Stimulated activated CD8-positive, alpha-beta memory T cell treated with anti-CD3 and anti-CD28 coated beads, Interleukin-7, amount 100 ng/mL, for 24 hours (primary cell): ENCODE data around the gene CMIP.
"Not testable (repeated sequence)": the region's sequence is repeated elsewhere in the genome, so short reads cannot be mapped to it uniquely, and the experiment has no call there.

Experiments used
- DNase-seq: peaks from one replicate; pipeline ENCODE4 v3.0.0-alpha.2; 2020; ENCODE audit warnings: low read depth

The CMIP gene

DNA sequence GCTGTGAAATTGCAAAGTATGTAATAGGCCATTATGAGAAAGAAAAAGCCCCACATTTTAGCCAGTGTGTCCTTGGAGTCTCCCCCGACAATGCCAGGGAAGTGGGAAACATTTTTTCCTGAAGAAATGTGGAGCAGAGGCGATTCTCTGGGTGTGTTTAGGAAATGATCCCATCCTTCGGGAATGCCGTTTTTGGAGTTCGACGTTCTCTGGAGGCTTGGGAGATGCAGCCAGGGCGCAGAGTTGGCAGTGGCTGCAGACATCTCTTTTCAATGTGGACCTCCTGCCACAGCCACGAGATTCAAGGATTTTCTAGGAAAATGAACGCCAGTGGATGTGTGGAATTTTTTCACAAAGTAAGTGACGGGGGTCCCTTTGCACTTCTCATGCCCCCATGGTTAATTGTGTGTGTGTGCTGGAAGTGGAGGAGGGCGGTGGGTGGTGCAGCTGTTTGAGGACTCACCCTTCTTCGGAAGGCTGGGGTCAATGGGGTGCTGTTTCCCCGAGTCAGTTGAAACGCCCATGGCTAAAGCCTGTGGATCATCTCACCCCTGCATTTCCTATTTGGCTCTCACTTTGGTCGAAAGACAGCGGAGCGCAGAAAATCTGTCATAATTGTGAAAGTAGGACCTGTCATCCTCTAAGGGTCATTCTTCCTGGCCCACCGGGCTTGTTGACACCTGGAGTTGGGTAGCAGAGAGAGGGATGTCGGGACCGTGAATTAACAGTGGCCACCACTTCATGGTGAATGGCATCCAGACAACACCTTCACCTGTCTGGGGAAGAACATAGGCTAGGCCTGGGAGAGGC lies 73.2 kb downstream of the CMIP start:
- DNase-seq: no peak

DNA sequence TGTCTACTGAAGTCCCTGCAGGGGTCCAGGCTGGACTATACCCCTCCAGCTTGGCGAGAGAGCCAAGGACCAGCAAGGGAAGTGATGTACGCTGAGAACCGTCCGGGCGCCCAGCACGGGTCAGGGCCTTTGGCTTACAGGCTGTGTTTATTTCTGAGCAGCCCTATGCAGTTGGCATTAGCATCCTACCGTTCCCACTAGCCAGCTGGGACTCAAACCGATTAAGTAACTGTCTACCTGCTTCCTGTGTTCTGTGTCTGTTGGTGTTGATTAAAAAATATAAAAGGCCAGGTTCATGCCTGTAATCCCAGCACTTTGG lies 73.8 kb downstream of the CMIP start:
- no peak for DNase-seq

GRCh38 chr16:81519301-81520150 lies 74.9 kb downstream of the CMIP start:
- no peak for DNase-seq

DNA sequence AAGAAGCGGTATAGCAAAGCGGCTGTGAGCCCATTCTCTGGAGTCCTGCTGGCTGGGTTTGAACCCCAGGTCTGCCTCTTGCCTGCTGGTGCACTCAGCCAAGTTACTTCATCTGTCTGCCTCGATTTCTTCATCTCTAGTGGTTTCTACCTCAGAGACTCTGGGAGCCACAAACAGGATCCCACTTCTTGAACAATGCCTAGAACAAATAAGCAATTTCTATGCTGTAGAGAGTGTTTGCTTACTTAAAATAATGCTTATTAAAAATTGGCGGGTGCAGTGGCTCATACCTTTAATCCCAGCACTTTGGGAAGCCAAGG lies 75.5 kb downstream of the CMIP start:
- no peak for DNase-seq

DNA sequence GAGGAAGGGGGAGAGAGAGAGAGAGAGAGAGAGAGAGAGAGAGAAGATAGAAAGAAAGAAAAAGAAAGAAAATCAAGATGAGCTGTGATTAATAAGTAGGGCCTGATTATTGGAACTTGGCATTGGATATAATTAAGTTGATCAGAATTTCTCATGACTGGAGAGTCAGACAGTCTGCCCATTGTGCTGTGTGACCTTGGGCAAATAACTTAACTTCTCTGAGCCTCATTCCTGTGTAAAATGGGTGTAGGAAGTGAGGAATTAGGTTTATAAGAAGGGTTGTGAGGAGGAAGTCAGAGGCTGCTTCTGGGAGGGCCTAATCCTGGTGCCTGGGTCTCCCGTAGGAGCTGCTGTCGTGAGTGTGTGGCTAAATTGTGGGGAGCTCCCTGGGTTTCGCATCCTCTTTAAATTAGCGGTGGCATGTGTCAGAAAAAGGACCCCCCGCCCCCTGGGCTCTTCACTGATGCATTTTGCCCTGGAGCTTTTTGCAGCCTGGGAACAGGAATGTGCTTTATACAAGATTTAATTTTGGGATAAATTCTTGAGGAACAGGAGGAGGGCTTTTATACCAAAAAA lies 76.0 kb downstream of the CMIP start:
- no peak for DNase-seq

- DNase-seq: peak; percentile 50
Measured at GRCh38 chr16:81521141-81521626, 76.6 kb downstream of the CMIP start.

DNA sequence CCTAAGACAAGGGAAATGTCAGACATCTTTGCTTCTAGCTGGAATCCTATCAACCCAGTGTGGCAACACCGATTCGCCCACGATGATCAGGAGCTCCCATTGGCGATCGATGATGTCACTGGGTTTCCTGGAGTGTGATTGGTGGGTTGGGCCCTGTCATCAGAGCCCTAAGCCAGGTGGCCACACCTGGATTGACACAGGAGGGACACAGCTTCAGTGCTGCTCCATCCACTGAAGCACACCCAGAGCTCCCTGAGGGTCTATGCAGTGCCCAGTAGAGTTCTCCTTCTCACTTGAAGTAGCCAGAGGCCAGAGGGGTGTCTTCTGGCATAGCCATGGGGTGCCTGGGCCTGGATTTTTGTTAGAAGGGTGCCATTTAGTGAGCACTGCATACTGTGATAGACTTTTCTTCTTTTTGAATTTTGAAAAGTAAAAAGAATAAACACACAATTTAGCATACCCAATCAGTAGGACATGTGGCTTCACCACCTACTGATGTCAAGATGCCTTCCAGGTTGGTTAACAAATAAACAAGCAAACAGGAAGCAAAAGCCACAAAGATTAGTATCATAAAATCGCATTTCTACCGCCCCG lies 77.6 kb downstream of the CMIP start:
- no peak for DNase-seq

DNA sequence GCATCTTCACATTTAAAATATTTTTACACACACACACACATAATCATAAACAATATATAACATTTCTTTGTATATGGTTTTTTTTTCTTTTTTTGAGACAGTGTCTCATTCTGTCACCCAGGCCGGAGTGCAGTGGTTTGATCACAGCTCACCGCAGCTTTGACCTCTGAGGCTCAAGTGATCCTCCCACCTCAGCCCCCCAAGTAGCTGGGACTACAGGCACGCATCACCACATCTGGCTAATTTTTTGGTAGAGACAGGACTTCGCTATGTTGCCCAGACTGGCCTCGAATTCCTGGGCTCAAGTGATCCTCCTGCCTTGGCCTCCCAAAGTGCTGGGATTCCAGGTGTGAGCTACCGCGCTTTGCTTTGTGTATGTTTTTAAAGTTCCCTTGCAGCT lies 78.2 kb downstream of the CMIP start:
- DNase-seq: not testable (repeated sequence)

GRCh38 chr16:81523387-81524115 lies 78.9 kb downstream of the CMIP start:
- no peak for DNase-seq

- no peak for DNase-seq
Measured at GRCh38 chr16:81524382-81524781, 79.8 kb downstream of the CMIP start.

- DNase-seq: not testable (repeated sequence)
Measured at GRCh38 chr16:81524885-81525284, 80.3 kb downstream of the CMIP start.

DNA sequence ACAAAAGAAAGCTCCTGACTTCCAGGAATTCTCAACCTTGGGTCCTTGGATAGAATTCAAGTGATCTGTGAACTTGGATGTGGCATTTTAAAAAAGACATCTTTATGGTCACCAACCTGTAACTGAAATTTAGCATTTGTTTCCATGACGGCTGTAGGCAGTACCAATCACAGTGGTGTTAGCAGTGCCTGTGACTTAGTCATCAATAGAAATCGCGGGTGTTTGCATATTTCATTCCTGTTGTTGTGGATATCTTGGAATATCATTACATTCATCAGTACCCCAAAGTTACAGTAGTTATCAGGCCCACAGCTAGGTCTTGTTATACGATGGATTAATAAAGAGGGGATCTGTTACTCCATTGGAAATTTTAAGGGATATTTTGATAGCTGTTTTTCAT lies 81.6 kb downstream of the CMIP start:
- DNase-seq: no peak

DNA sequence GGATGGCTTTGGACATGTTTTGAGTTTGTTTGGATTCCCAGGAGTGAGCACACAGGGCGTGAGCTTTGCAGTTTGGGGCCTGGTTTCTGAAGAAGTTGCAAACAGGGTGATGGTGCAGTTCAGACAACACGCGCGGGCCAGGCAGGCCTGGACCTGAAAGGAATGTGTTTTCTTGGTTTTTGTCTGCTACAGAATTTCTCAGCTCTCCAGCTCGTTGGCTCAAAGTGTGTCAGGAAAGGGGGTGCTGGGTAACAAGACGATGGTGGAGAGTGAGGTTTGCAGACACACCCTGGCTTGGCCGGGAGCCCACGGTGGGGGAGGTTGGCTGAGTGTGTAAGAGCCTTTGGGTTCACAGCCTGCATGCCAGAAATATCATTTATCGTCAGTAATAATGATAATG lies 82.3 kb downstream of the CMIP start:
- DNase-seq: no peak

DNA sequence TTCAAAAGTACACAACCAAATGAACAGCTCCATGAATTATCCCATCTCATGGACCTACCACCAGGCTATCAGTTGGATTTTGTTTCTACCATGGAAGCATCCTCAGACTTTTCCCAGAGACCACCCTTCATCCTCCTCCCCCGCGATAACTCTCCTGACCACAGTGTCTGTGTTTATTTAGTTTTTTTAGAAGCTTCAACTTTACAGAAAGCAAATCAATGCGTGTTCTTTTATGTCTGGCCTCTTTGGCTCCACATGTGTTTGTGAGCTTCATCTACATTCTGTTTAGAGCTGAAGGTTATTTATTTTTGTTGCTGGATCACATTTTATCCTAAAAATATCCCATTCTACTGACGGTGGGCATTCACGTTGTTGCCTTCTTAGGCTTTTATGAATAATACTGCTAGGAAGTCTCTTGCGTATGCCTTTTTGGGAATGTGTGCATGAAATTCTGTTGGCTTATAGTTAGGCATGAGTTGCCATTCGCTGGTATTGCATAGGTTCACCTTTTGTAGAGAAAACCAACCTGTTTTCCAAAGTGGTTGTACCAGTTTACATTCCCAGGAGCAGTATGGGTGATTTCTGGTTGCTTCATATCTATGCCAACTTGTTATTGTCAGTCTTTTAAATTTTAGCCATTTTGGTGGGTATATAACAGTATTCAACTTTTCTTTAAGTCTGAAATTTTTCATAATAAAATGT lies 83.0 kb downstream of the CMIP start:
- DNase-seq: no peak

DNA sequence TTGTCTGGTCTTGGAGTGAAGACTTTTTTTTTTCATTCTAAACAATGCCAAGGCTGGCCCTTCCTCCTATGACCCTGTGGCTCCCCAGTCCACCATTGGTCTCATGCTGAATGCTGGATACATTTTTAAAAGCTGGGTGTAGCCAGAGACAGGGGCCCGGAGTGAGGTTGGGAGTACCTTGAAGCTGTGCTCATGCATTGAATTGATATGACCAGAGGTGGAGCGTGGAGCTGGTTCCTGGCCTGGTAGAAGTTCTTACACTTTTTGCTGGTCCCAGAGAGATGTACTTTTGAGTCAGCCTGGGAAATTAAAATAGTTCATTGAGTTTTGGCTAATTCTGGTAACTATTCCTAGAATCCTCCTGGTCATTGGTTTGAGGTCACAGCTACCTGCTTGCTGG lies 83.6 kb downstream of the CMIP start:
- DNase-seq: no peak

GRCh38 chr16:81530296-81530721 lies 85.7 kb downstream of the CMIP start:
- no peak for DNase-seq

DNA sequence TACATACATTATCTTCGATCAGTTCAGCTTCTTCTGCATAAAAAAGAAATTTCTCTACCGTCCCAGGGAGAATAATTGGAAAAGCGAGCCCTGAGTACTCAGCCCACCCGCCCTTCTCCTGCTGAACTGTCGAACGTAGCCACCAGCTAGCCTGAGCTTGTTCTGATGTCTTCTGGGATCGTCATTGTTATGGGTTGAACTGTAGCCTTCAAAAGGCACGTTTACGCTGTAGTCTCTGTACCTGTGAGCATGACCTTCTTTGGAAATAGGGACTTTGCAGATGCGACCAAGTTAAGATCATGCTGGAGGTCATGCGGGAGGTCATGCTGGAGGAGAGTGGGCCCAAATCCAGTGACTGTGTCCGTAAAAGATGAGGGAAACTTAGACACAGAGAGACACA lies 86.2 kb downstream of the CMIP start:
- DNase-seq: no peak

GRCh38 chr16:81531419-81531821 lies 86.8 kb downstream of the CMIP start:
- DNase-seq: no peak

GRCh38 chr16:81532491-81533174 lies 88.0 kb downstream of the CMIP start:
- DNase-seq: no peak

DNA sequence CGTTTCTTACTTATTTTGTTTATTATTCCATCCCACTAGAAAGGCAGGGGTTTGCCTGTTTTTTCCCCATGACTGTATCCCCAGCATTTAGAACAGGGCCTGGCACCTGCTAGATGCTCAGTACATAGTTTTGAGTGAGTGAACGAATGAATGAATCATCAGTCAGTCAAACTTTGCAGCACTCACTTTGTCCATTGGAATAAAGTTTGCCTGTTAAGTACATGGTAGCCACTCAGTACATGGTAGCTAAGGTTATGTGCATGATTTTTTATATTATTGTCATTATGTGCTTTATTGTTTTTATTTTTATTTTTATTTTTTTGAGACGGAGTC lies 88.5 kb downstream of the CMIP start:
- DNase-seq: no peak
